ENCODE measurements around the gene STAT6.

Gene STAT6

GRCh38 chr12:57127101-57127725, 16.1 kb upstream of the STAT6 start:
- in situ Hi-C loops (cut with MboI; ENCODE audit: low sequenced_read_pairs) = no loop called here

DNA sequence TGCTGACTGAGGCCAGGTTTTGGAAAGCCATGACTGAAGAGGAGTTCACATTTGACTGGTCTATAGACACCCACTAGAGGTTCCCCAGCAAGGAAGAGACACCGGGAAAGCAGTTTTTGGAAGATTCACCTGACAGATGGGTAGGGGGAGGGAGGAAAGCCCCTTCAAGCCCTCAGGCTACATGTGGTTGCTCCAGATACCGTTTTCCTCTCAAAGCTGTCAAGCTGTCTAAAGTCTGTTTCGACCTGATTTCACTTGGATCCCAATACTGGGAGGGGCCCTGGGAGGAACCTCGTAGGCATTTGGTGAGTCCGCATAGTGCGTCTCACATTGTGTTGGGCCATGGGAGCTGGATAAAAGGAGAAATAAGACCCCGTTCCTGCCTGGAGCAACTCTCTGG, 15.4 kb upstream of the STAT6 start:
- in situ Hi-C loops (cut with MboI; ENCODE audit: low sequenced_read_pairs) = no loop called here

- in situ Hi-C loops (cut with MboI; ENCODE audit: low sequenced_read_pairs) = no loop called here
These were observed 14.9 kb upstream of the STAT6 start for GRCh38 chr12:57126061-57126460.

DNA sequence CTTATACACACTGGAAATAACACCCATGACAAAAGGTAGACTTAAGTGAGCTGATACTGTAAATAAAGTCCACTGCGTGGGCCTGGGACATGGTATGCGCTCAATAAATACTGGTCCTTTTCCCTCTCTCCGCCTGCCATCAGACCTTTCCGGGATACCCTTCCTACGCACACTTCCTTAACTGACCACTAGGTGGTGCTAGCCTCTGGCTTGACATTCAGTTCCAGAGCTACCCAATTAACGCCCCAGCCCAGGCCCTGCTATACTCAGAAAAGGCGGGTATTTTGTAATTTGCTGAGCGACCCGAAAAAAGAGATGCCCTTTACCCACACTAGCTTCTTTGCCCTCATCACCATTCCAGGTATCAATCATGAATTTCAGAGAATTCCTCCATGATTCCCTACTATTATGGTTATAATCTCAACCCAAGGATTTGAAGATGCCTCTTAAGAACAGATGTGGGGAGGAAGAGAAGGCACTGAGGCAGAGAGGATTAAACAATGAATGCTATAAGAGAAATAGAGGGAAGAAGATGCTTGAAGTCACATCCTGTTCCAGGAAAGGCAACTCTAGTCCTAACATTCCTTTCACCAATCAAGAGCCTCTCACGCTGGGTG, 13.2 kb upstream of the STAT6 start:
- in situ Hi-C loops (cut with MboI; ENCODE audit: low sequenced_read_pairs) = loop anchor here (5.0 kb wide), 1 partner anchor 53 kb away; no protein-coding TSS in a partner anchor

GRCh38 chr12:57123813-57124212, 12.7 kb upstream of the STAT6 start:
- in situ Hi-C loops (cut with MboI; ENCODE audit: low sequenced_read_pairs) = loop anchor here (5.0 kb wide), 1 partner anchor 53 kb away; no protein-coding TSS in a partner anchor

GRCh38 chr12:57120718-57121117, 9.6 kb upstream of the STAT6 start:
- in situ Hi-C loops (cut with MboI; ENCODE audit: low sequenced_read_pairs) = loop anchor here (5.0 kb wide), 1 partner anchor 57 kb away; no protein-coding TSS in a partner anchor

GRCh38 chr12:57119294-57120085, 8.3 kb upstream of the STAT6 start:
- in situ Hi-C loops (cut with MboI; ENCODE audit: low sequenced_read_pairs) = loop anchor here (5.0 kb wide), 1 partner anchor 58 kb away; no protein-coding TSS in a partner anchor

- in situ Hi-C loops (cut with MboI; ENCODE audit: low sequenced_read_pairs) = no loop called here
These were observed 7.6 kb upstream of the STAT6 start for GRCh38 chr12:57118711-57119271.

DNA sequence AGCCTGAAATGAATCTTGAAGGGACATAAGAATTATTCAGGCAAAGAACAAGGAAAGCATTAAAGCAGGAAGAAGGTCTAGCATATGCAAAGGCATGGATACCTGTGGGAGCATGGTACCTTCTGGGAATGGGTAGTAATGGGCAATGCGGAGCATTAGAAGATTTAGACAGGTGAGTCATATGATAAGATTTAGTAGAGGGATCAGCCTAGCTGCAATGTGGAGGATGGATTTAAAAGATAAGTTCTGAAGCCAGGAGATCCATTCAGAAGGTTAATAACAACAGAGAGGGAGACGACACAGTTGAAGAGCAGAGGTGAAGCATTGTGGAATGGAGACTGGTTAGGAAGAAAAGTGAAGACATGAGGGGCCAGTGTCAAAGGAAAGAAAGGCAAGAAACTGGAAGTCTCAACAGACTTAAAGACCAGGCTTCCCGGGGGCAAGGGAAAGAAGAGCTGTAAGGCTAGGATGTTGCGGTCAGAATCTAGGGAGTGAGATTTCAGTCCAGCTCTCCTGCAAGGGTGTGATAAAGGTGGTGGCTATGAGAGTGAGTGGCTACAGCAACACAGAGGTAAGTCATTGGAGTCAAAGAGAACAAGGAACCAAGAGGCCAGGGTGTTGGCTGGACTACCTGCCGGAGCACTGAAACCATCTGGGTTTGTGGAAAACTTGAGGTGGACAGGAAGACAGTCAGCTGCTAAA, 5.6 kb upstream of the STAT6 start:
- in situ Hi-C loops (cut with MboI; ENCODE audit: low sequenced_read_pairs) = no loop called here

- in situ Hi-C loops (cut with MboI; ENCODE audit: low sequenced_read_pairs) = no loop called here
These were observed 1.5 kb upstream of the STAT6 start for GRCh38 chr12:57112492-57113294.

DNA sequence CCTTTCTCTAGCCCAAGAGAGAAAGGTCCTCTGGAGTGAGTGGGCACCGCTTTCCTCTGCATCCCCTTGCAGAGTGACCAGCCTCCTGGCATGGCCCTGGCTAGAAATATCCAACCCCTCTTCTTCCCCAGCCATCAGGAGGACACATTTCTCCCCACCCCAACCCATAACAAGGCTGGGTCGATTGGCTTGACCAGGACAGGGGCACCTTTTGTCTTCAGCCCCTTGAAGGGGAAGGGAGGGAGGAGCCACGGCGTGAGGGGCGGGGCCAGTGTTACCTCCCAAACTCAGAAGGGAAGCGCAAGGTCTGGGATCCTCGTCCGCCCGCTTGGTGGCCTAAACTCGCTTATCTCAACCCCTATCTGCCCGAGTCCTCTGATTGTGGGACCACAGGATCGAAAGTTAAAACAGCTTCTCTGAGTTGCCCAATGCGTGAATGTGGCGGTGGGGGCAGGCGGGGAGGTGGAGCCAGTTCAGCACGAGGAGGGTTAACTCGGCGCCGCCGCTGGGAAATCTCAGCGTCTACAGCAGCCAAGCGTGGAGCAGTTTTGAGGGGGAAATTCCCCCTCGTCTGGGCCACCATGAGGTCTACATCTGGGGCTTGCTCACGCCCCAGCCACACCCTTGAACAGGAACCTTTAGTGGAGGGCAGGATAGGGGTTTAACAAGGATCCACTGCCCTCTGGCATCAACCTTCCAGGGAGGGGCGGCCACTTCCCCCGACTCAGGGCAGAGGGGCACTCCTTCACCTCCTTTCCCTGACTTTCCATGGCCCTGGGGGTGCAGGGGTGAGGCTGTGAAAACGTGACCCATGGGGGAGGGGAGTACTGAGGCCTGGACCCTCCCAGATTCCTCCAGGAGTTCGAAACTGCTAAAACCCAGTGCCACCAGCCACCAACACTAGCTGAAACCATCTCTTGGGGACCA, 795 bp downstream of the STAT6 start:
- in situ Hi-C loops (cut with MboI; ENCODE audit: low sequenced_read_pairs) = no loop called here

- in situ Hi-C loops (cut with MboI; ENCODE audit: low sequenced_read_pairs) = no loop called here
These were observed 1.7 kb downstream of the STAT6 start for GRCh38 chr12:57109207-57110103.

DNA sequence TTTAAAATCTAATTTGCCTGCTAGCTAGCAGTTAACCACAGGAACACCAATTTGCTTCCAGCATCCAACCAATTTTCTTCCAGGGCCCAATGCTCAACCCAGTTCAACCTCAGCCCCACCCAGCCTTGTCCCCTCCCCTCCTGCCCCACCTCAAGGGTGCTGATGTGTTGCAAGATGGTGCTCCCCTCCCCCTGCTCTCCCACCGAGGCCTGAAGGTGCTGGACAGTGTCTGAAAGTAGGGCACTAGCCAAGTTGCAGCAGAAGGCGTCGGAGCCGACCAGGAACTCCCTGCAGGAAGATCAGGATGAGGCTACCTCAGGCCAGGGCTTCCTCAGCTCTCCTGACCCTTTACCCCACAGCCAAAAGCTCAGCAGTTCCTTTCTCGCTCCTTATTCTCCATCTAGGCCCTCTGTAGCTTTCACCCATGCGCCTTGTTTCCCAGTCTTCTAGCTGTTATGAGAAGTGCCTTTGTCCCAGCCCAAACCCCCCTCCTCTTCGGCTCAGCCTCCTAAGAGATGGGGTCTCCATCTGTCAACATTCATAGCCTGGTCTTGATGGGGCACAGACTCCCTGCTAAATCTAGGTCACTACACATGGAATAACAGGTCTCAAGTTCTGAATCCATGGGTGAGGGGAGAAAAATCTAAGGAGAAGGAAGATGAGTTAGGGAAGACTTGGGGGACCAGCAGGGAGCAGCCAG, 3.6 kb downstream of the STAT6 start:
- in situ Hi-C loops (cut with MboI; ENCODE audit: low sequenced_read_pairs) = no loop called here

DNA sequence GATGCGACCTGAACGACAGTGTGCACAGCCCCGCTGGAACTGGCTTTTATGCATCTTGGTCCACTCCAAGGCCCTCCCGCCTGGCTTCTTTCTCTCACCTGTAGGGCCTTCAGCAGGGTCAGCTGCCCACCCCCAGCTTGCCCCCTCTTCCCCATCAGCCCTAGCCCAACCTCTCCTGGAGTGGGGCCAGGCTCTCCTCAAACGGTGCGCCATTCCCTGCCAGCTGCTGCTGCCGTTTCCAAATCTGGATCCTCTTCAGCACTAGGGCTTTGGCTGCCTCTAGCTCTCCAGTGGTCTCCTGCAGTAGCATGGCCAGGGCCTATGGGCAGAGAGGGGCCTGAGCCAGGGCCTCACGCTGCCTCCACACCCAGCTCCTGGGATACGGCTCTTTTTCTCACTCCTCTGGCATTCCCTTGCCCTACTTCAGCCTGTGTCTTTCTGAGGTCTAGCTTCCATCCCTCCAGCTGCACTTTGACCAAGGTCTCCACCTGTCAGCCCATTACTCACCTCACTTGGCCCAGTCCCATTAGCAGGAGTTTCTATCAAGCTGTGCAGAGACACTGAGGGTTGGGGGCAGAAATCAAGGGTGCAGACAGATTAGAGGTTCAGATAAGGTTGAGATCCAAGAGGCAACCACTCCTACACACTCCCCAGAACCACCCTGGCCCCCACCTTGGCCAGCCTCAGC, 5.0 kb downstream of the STAT6 start:
- in situ Hi-C loops (cut with MboI; ENCODE audit: low sequenced_read_pairs) = no loop called here

DNA sequence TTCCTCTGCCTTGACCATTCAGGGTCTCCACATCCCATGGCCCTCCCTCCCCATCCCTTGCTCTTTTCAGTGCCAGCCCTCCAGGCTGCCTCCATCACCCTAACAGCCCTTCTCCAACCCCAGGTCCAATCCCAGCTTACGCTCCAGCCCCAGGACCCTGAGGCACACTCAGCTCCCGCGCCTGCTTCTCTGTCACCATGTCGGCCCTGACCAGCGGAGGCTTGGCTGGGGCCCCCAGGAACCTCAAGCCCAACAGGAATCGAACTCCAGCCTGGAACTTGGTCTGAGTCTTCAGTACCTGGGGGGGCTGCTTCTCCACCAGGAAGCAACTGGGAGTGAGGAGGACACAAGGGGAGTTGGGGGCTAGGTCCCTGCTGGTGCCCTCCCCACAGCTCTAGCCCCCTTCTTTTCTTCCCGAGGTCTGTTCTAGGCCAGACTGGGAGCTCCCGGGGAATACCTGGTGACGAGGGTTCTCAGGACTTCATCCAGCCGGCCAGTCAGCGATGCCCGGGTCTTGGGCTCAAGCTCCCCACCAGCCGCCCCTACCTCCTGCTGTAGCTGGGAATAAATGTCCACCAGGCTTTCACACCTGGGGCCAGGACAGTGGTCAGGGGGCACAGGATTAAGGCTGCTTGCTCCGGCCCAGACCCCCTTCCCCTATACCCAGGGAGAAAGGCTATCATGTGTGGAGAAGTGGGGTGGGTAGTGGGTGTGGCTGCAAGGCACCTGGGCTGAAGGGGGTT, 6.0 kb downstream of the STAT6 start:
- in situ Hi-C loops (cut with MboI; ENCODE audit: low sequenced_read_pairs) = no loop called here

GRCh38 chr12:57104292-57104910, 6.8 kb downstream of the STAT6 start:
- in situ Hi-C loops (cut with MboI; ENCODE audit: low sequenced_read_pairs) = no loop called here
